Measurements from ENCODE around the gene COX7A2L.
A peak's percentile ranks its signal among the peaks of the same experiment; 100 is the strongest.

COX7A2L gene

GRCh38 chr2:42359965-42360483 is 993 bp downstream of the COX7A2L start:
- Histone ChIP-seq H4K20me1 (ENCODE audit: low read depth, low read length) (no peaks in the 10 kb centered on the region; the same call in 1 of the 2 replicates), H3K79me2 (ENCODE audit: insufficient read depth, low read length) (peaks cover 59% of the 10 kb centered on the region), H3K9ac (ENCODE audit: low read length) (peak overlapping the region; percentile 97), H3K27me3 (ENCODE audit: low read length) (no peaks in the 10 kb centered on the region), H3F3A (ENCODE audit: insufficient read depth) (peaks cover 8% of the 10 kb centered on the region; the same call in 1 of the 2 replicates), H3K9me3 (ENCODE audit: insufficient read depth, low read length) (no peaks in the 10 kb centered on the region), H3K27ac (ENCODE audit: low read depth, low read length) (peak overlapping the region; percentile 89), H2AFZ (ENCODE audit: low read depth, low read length, severe bottlenecking) (no peak overlapping the region), H3K4me2 (ENCODE audit: low read depth, low read length, poor library complexity, severe bottlenecking) (peak overlapping the region; percentile 80), H3K36me3 (ENCODE audit: low read length) (no peaks in the 10 kb centered on the region), H3K9me2 (replicated peaks; ENCODE audit: insufficient read depth, low read length) (no peaks in the 10 kb centered on the region), H3K4me3 (ENCODE audit: insufficient read depth, low read length, poor library complexity, severe bottlenecking) (peak overlapping the region; percentile 97)
- TF ChIP-seq, protein P1, sequence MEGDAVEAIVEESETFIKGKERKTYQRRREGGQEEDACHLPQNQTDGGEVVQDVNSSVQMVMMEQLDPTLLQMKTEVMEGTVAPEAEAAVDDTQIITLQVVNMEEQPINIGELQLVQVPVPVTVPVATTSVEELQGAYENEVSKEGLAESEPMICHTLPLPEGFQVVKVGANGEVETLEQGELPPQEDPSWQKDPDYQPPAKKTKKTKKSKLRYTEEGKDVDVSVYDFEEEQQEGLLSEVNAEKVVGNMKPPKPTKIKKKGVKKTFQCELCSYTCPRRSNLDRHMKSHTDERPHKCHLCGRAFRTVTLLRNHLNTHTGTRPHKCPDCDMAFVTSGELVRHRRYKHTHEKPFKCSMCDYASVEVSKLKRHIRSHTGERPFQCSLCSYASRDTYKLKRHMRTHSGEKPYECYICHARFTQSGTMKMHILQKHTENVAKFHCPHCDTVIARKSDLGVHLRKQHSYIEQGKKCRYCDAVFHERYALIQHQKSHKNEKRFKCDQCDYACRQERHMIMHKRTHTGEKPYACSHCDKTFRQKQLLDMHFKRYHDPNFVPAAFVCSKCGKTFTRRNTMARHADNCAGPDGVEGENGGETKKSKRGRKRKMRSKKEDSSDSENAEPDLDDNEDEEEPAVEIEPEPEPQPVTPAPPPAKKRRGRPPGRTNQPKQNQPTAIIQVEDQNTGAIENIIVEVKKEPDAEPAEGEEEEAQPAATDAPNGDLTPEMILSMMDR (IDR thresholded peaks at IDR 0.05; ENCODE audit: insufficient read depth, low read length, poor library complexity, severe bottlenecking): no peak
- no peak for TF ChIP-seq EZH2phosphoT487 (conservative IDR thresholded peaks at IDR 0.05; ENCODE audit: low read length)

- Histone ChIP-seq H4K20me1 (ENCODE audit: low read depth, low read length) (no peaks in the 10 kb centered on the region; the same call in 1 of the 2 replicates), H3K27ac (ENCODE audit: low read depth, low read length) (0 out of 2 replicates have a peak overlapping the region, but pooled peaks have one; percentile 89), H3K4me3 (ENCODE audit: insufficient read depth, low read length, poor library complexity, severe bottlenecking) (peak overlapping the region; percentile 97)
These were observed 1.6 kb downstream of the COX7A2L start for GRCh38 chr2:42359304-42359964.

DNA sequence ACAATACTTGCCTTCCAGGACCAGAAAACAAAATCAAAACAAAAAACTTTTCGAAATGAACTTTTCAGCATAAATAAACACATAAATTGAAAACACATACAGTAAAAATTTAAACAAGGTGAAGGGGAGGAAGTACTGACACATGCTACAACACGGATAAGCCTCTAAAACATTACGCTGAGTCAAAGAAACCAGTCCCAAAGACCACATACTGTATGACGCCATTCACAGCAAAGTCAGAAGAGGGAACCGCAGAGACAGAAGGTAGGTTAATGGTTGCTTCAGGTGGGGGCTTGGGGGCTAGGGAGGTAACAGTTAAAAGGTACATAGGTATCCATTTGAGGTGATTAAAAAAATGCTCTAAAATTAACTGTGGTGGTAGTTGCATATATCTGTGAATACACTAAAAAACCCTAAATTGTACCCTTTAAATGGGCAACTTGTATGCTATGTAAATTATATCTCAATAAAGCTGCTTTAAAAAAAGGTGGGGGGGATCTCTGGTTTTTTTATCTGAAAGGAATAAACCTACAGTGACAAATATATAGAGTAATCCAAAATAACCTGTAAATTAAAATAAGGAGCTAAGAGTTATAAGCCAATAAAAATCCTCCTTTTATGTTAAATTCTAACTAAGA is 7.1 kb downstream of the COX7A2L start:
- Histone ChIP-seq H3F3A (ENCODE audit: insufficient read depth) (0 out of 2 replicates have a peak, but pooled peaks cover 5% of the 10 kb centered on the region), H3K27me3 (ENCODE audit: low read length) (no peaks in the 10 kb centered on the region), H3K9me2 (replicated peaks; ENCODE audit: insufficient read depth, low read length) (no peaks in the 10 kb centered on the region), H4K20me1 (ENCODE audit: low read depth, low read length) (peaks cover 3% of the 10 kb centered on the region; the same call in 1 of the 2 replicates), H3K36me3 (ENCODE audit: low read length) (no peaks in the 10 kb centered on the region), H2AFZ (ENCODE audit: low read depth, low read length, severe bottlenecking) (no peak overlapping the region), H3K4me3 (ENCODE audit: insufficient read depth, low read length, poor library complexity, severe bottlenecking) (no peak overlapping the region), H3K79me2 (ENCODE audit: insufficient read depth, low read length) (peaks cover 78% of the 10 kb centered on the region), H3K27ac (ENCODE audit: low read depth, low read length) (no peak overlapping the region), H3K9ac (ENCODE audit: low read length) (no peak overlapping the region), H3K4me2 (ENCODE audit: low read depth, low read length, poor library complexity, severe bottlenecking) (no peak overlapping the region), H3K9me3 (ENCODE audit: insufficient read depth, low read length) (no peaks in the 10 kb centered on the region)
- TF ChIP-seq EZH2phosphoT487 (conservative IDR thresholded peaks at IDR 0.05; ENCODE audit: low read length): no peak
- TF ChIP-seq, protein P1 (IDR thresholded peaks at IDR 0.05; ENCODE audit: insufficient read depth, low read length, poor library complexity, severe bottlenecking): no peak

More at GRCh38 chr2:42359304-42359964, 1.6 kb downstream of the COX7A2L start:
- H3K4me2 ChIP-seq (ENCODE audit: low read depth, low read length, poor library complexity, severe bottlenecking): peak overlapping the region; percentile 80
- no peak overlapping the region for H2AFZ ChIP-seq (ENCODE audit: low read depth, low read length, severe bottlenecking)
- H3K9me3 ChIP-seq (ENCODE audit: insufficient read depth, low read length): no peaks in the 10 kb centered on the region
- peak overlapping the region; percentile 97 for H3K9ac ChIP-seq (ENCODE audit: low read length)
- no peaks in the 10 kb centered on the region for H3K27me3 ChIP-seq (ENCODE audit: low read length)
- peaks cover 65% of the 10 kb centered on the region for H3K79me2 ChIP-seq (ENCODE audit: insufficient read depth, low read length)
- H3K9me2 ChIP-seq (replicated peaks; ENCODE audit: insufficient read depth, low read length): no peaks in the 10 kb centered on the region
- H3K36me3 ChIP-seq (ENCODE audit: low read length): no peaks in the 10 kb centered on the region
- peaks cover 10% of the 10 kb centered on the region; the same call in 1 of the 2 replicates for H3F3A ChIP-seq (ENCODE audit: insufficient read depth)
- no peak for TF ChIP-seq EZH2phosphoT487 (conservative IDR thresholded peaks at IDR 0.05; ENCODE audit: low read length)
- TF ChIP-seq, protein P1 (IDR thresholded peaks at IDR 0.05; ENCODE audit: insufficient read depth, low read length, poor library complexity, severe bottlenecking): no peak

Data from SU-DHL-6 (cell line).